NCI-H748 treated with DMSO at 0.1 percent for 48 hours (cell line): Measurements from ENCODE around the gene TMEM190.

Source experiments
- DNase-seq: peaks from one replicate; lab custom pipeline; 2025; lab: John Stamatoyannopoulos, UW

Gene TMEM190

DNA sequence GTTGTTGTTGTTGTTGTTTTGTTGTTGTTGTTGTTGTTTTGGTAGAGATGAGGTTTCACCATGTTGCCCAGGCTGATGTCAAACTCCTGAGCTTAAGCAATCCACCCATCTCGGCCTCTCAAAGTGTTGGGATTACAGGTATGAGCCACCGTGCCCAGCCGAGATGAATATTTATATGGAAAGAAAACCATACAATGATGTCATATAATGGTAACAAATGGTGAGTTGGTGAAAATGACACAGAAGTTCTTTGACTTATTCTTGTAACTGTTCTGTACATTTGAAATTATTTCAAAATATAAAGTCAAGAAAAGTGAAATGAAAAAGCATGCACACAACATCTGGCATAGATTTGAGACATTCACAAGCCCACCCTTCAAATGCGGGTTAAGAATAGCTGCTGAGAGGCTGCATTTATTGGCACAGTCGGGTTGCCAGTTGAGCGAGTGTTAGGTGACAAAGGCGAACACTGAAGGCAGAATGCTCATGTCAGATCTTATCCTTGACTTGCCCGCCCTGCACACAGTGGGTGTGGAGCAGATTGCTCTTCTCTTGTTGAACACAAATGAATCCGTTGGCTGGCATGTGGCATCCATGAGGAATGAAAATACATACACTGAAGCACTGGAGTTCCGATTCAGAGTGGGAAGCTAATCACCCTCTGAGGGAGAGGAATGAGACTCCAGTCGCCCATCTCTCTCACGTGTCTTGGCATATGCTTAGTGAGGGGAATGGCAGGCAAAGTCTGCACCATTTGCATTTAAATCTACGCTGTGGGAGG, 46.8 kb downstream of the TMEM190 start:
- DNase-seq, result no peak

DNA sequence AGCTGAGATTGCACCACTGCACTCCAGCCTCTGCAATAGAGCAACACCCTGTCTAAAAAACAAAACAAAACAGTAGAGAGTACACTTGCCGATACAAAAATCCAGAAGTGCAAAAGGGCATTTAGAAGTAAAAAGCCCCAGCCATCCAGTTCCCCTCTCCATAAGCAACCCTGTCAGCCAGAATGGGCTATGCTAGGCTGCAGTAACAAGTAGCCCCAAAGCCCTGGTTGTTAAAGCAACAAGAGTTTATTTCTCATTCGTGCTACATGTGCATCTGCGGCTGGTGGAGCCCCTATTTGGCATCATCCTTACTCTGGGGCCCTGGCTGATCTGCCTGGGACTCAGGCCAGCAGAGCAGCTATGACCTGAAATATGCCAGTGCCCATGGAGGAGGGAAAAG, 47.9 kb downstream of the TMEM190 start:
- no peak for DNase-seq

DNA sequence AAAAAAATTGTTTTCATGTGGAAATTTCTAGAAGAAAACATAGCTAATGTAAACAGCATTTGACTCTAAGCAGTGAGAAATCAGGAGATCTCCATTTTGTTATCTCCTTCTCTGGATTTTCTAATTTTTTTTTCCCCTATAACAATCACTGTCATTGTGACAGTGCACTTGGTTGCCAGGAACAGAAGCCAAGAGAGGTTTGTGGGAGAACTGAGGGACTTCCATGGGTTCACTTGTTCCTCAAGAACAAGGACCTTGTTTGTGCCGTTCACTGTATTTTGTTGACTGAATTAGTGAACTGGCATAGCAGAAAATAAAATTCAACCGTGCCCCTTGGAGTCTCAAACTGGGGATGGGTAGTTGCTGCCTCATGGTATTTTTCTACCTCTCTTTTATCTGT, 49.4 kb downstream of the TMEM190 start:
- no peak for DNase-seq
